B cell (primary cell): ENCODE measurements around the gene PLK3.

Source experiments
- EZH2 ChIP-seq: IDR thresholded peaks from 2 replicates; pipeline ENCODE4 v1.6.1; 2012; ENCODE audit warnings: borderline replicate concordance, low read depth, mild to moderate bottlenecking, moderate library complexity, low read length; ENCODE audit not compliant: insufficient read depth, poor library complexity, severe bottlenecking
- TF ChIP-seq, protein P1 (sequence below): fragments of 200-600 bp; IDR thresholded peaks from one replicate; pipeline ENCODE4 v1.8.0; 2022; ENCODE audit warnings: antibody characterized with exemption, mild to moderate bottlenecking

DNA sequence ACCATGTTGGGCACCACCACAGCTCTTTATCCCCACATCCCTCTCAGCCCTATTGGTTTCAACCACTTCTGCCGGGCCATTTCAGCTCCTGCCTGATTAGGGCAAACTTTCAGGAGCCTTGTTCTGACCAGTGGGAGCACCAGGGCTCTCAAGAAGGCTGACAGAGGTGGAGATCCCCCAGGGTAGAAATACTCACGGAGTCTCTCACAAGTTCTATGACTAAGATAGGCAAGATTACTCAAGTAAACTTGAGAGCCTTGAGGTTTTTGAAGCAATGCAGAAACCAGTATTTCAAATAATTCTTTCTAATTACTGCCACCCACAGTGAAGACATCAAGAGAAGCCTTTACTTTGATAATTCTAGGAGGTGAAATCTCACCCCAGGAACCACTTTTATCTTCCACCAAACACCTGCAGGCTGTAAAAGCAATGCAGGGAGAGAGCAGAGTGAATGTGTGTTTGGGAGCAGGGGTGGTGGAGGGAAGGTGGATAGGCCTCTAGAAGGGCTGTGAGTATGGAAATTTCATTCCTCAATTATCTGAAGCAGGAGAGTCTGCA is 49.5 kb downstream of the PLK3 start:
- TF ChIP-seq, protein P1, sequence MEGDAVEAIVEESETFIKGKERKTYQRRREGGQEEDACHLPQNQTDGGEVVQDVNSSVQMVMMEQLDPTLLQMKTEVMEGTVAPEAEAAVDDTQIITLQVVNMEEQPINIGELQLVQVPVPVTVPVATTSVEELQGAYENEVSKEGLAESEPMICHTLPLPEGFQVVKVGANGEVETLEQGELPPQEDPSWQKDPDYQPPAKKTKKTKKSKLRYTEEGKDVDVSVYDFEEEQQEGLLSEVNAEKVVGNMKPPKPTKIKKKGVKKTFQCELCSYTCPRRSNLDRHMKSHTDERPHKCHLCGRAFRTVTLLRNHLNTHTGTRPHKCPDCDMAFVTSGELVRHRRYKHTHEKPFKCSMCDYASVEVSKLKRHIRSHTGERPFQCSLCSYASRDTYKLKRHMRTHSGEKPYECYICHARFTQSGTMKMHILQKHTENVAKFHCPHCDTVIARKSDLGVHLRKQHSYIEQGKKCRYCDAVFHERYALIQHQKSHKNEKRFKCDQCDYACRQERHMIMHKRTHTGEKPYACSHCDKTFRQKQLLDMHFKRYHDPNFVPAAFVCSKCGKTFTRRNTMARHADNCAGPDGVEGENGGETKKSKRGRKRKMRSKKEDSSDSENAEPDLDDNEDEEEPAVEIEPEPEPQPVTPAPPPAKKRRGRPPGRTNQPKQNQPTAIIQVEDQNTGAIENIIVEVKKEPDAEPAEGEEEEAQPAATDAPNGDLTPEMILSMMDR, result no peak
- no peak for TF ChIP-seq EZH2
